HG03095 (cell line): ENCODE measurements around the gene TK1.

Experiments used
- ATAC-seq: cut with Tn5 transposase; IDR thresholded peaks from one replicate; pipeline ENCODE4 v1.9.1; 2021; ENCODE audit warnings: moderate library complexity; ENCODE audit not compliant: unreplicated experiment

TK1 gene

GRCh38 chr17:78223061-78223460 is 36.2 kb upstream of the TK1 start:
- ATAC-seq = no peak

- ATAC-seq = no peak
Measured at GRCh38 chr17:78219396-78220150, 32.7 kb upstream of the TK1 start.

- no peak for ATAC-seq
Measured at GRCh38 chr17:78214706-78215061, 27.8 kb upstream of the TK1 start.

- ATAC-seq = peak; percentile 82
Measured at GRCh38 chr17:78214016-78214705, 27.3 kb upstream of the TK1 start, which contains the start of gene BIRC5. TSS of gene BIRC5 (plus strand) at chr17:78214253. CDS start at chr17:78214317, 64 bp downstream.

- ATAC-seq = no peak
Measured at GRCh38 chr17:78211032-78211431, 24.2 kb upstream of the TK1 start.

- no peak for ATAC-seq
Measured at GRCh38 chr17:78210111-78210510, 23.3 kb upstream of the TK1 start.

- no peak for ATAC-seq
Measured at GRCh38 chr17:78208486-78208885, 21.6 kb upstream of the TK1 start.

GRCh38 chr17:78206298-78206697 is 19.4 kb upstream of the TK1 start:
- no peak for ATAC-seq

GRCh38 chr17:78205124-78205775 is 18.4 kb upstream of the TK1 start:
- ATAC-seq = no peak

- ATAC-seq = no peak
Measured at GRCh38 chr17:78204387-78205123, 17.7 kb upstream of the TK1 start.

GRCh38 chr17:78202666-78203065 is 15.8 kb upstream of the TK1 start:
- no peak for ATAC-seq

GRCh38 chr17:78200451-78200850 is 13.6 kb upstream of the TK1 start:
- ATAC-seq = no peak

- ATAC-seq = no peak
Measured at GRCh38 chr17:78197147-78197832, 10.4 kb upstream of the TK1 start.

GRCh38 chr17:78196716-78197115 is 9.9 kb upstream of the TK1 start:
- no peak for ATAC-seq

GRCh38 chr17:78185981-78186691 is 716 bp downstream of the TK1 start:
- no peak for ATAC-seq

- ATAC-seq = no peak
Measured at GRCh38 chr17:78184868-78185267, 2.0 kb downstream of the TK1 start.

- ATAC-seq = no peak
Measured at GRCh38 chr17:78184351-78184750, 2.5 kb downstream of the TK1 start.

GRCh38 chr17:78183916-78184315 is 2.9 kb downstream of the TK1 start:
- ATAC-seq = no peak

- no peak for ATAC-seq
Measured at GRCh38 chr17:78182504-78182903, 4.3 kb downstream of the TK1 start.

GRCh38 chr17:78180508-78180907 is 6.3 kb downstream of the TK1 start:
- no peak for ATAC-seq
